Measurements from ENCODE around the gene MST1.

The MST1 gene

GRCh38 chr3:49668861-49669260 is 20.4 kb downstream of the MST1 start:
- peaks cover 11% of the 10 kb centered on the region for H3K27me3 Mint-ChIP-seq
- H3K9me3 Mint-ChIP-seq: no peaks in the 10 kb centered on the region
- H3K36me3 Mint-ChIP-seq: no peaks in the 10 kb centered on the region
- ATAC-seq (ENCODE audit: low read depth) (no peak), DNase-seq (ENCODE audit: low spot score in 2 of 2) (no peak)
- H3K4me3 Mint-ChIP-seq: no peak overlapping the region
- H3K27ac Mint-ChIP-seq: no peak overlapping the region
- peaks cover 10% of the 10 kb centered on the region for H3K4me1 Mint-ChIP-seq

DNA sequence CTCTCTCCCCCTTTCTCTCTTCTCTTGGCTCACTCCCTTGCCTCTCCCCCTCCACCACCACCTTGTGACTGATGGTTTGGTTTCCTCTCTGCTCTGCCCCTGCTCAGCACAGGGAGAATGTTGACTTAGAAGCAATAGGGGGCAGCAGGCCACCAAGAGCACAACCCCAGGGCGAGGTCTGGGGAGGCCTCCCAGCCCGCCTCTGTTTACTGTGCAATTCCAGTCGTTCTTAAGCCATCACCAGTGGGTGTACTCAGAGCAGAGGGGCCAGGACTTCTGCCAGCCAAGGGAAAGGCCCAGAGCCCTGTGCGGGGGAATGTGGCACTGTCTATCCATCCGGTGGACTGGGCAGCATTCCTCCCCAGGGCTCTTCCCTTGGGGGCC is 20.9 kb downstream of the MST1 start:
- no peak for DNase-seq (ENCODE audit: low spot score in 2 of 2)
- ATAC-seq (ENCODE audit: low read depth): no peak
- H3K27me3 Mint-ChIP-seq: peaks cover 11% of the 10 kb centered on the region
- no peaks in the 10 kb centered on the region for H3K36me3 Mint-ChIP-seq
- H3K4me3 Mint-ChIP-seq: no peak overlapping the region
- peaks cover 6% of the 10 kb centered on the region for H3K4me1 Mint-ChIP-seq
- no peak overlapping the region for H3K27ac Mint-ChIP-seq
- H3K9me3 Mint-ChIP-seq: no peaks in the 10 kb centered on the region

- no peak overlapping the region for H3K4me3 Mint-ChIP-seq
- H3K27me3 Mint-ChIP-seq: peaks cover 11% of the 10 kb centered on the region
- no peaks in the 10 kb centered on the region for H3K36me3 Mint-ChIP-seq
- ATAC-seq (ENCODE audit: low read depth) (no peak), DNase-seq (ENCODE audit: low spot score in 2 of 2) (no peak)
- H3K9me3 Mint-ChIP-seq: no peaks in the 10 kb centered on the region
- peaks cover 6% of the 10 kb centered on the region for H3K4me1 Mint-ChIP-seq
- no peak overlapping the region for H3K27ac Mint-ChIP-seq
These were observed 21.4 kb downstream of the MST1 start for GRCh38 chr3:49667701-49668413.

GRCh38 chr3:49666592-49666991 is 22.7 kb downstream of the MST1 start:
- ATAC-seq (ENCODE audit: low read depth): no peak

DNA sequence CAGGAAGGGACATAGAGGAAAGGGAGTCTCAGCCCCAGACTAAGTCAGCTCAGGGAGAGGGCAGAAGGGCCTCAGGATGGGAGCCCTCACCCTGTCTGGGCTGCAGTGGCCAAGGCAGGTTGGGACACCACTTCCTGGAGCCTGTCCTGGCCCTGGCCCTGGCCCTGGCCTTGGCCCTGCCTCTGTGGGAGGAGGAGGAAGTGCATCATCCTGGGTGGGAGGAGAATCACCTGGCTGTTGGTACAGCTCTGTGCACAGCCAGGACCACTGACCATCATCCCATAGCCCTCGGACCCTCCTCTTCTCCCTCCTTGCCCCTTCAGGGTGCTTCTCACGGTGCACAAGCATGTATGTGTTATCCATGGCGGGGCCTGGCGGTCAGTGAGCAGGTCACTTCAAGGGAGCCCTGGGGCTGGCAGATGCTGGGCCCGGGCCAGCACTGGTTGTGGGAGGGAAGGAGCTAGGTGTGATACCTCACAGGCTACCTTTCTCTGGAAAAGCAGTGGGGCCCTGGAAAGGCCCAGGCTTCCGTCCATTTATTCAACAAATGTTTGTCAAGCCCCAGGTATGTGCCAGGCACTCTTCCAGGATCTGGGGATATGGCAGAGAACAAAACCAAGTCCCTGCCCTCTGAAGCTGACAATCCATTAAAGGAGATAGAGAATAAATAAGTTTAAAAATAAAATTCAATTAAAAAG is 23.3 kb downstream of the MST1 start:
- no peak for ATAC-seq (ENCODE audit: low read depth)
- Mint-ChIP-seq H3K27me3 (peaks cover 14% of the 10 kb centered on the region), H3K9me3 (no peaks in the 10 kb centered on the region), H3K27ac (no peak overlapping the region), H3K4me1 (no peaks in the 10 kb centered on the region), H3K36me3 (no peaks in the 10 kb centered on the region), H3K4me3 (no peak overlapping the region)
- no peak for DNase-seq (ENCODE audit: low spot score in 2 of 2)

More at GRCh38 chr3:49666592-49666991, 22.7 kb downstream of the MST1 start:
- no peak for DNase-seq (ENCODE audit: low spot score in 2 of 2)
- no peak overlapping the region for H3K4me3 Mint-ChIP-seq
- no peaks in the 10 kb centered on the region for H3K9me3 Mint-ChIP-seq
- H3K27ac Mint-ChIP-seq: no peak overlapping the region
- no peaks in the 10 kb centered on the region for H3K36me3 Mint-ChIP-seq
- H3K27me3 Mint-ChIP-seq: peaks cover 11% of the 10 kb centered on the region
- H3K4me1 Mint-ChIP-seq: no peaks in the 10 kb centered on the region

GRCh38 chr3:49664300-49664699 is 25.0 kb downstream of the MST1 start:
- Mint-ChIP-seq H3K4me3 (no peak overlapping the region), H3K9me3 (no peaks in the 10 kb centered on the region), H3K4me1 (no peaks in the 10 kb centered on the region)

GRCh38 chr3:49663831-49664230 is 25.4 kb downstream of the MST1 start:
- Mint-ChIP-seq H3K36me3 (no peaks in the 10 kb centered on the region), H3K4me3 (no peak overlapping the region), H3K9me3 (no peaks in the 10 kb centered on the region), H3K4me1 (no peaks in the 10 kb centered on the region), H3K27ac (no peak overlapping the region), H3K27me3 (peaks cover 14% of the 10 kb centered on the region)
- DNase-seq (ENCODE audit: low spot score in 2 of 2) (no peak), ATAC-seq (ENCODE audit: low read depth) (no peak)

More at GRCh38 chr3:49664300-49664699, 25.0 kb downstream of the MST1 start:
- no peak for ATAC-seq (ENCODE audit: low read depth)
- H3K27ac Mint-ChIP-seq: no peak overlapping the region
- DNase-seq (ENCODE audit: low spot score in 2 of 2): no peak
- H3K36me3 Mint-ChIP-seq: no peaks in the 10 kb centered on the region
- H3K27me3 Mint-ChIP-seq: peaks cover 14% of the 10 kb centered on the region

DNA sequence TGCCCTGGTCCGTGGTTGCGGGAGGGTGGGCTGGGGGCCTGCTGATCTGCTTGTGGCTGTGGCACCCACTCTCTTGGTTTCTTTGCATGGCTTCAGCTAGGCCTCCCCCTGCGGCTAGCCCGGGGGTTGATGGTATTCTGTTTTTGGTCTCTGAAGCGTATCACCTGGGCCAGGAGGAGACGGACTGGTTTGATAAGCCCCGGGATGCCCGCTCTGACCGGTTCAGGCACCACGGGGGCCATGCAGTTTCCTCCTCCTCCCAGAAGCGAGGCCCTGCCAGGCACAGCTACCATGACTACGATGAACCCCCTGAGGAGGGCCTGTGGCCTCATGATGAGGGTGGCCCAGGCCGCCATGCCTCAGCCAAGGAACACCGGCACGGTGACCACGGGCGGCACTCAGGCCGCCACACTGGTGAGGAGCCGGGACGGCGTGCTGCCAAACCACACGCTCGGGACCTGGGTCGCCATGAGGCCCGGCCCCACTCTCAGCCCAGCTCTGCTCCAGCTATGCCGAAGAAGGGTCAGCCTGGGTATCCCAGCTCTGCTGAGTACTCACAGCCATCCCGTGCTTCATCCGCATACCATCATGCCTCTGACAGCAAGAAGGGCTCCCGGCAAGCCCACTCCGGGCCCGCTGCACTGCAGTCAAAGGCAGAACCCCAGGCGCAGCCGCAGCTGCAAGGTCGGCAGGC is 26.4 kb downstream of the MST1 start:
- H3K27ac Mint-ChIP-seq: no peak overlapping the region
- no peaks in the 10 kb centered on the region for H3K36me3 Mint-ChIP-seq
- no peak for ATAC-seq (ENCODE audit: low read depth)

DNA sequence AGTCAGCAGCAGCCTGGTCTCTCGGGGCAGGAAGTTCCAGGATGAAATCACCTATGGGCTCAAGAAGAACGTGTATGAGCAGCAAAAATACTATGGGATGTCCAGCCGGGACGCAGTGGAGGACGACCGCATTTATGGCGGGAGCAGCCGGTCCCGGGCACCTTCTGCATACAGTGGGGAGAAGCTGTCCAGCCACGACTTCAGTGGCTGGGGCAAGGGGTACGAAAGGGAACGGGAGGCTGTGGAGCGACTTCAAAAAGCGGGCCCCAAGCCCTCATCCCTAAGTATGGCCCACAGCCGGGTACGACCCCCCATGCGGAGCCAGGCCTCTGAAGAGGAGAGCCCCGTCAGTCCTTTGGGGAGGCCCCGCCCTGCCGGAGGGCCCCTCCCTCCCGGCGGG is 27.3 kb downstream of the MST1 start:
- H3K9me3 Mint-ChIP-seq: no peaks in the 10 kb centered on the region
- H3K27me3 Mint-ChIP-seq: peaks cover 14% of the 10 kb centered on the region
- DNase-seq (ENCODE audit: low spot score in 2 of 2): no peak
- no peaks in the 10 kb centered on the region for H3K4me1 Mint-ChIP-seq
- H3K27ac Mint-ChIP-seq: no peak overlapping the region
- H3K36me3 Mint-ChIP-seq: no peaks in the 10 kb centered on the region
- no peak for ATAC-seq (ENCODE audit: low read depth)
- no peak overlapping the region for H3K4me3 Mint-ChIP-seq

More for the DNA sequence above, 26.4 kb downstream of the MST1 start:
- no peaks in the 10 kb centered on the region for H3K9me3 Mint-ChIP-seq
- no peaks in the 10 kb centered on the region for H3K4me1 Mint-ChIP-seq
- no peak overlapping the region for H3K4me3 Mint-ChIP-seq
- DNase-seq (ENCODE audit: low spot score in 2 of 2): no peak
- peaks cover 14% of the 10 kb centered on the region for H3K27me3 Mint-ChIP-seq

DNA sequence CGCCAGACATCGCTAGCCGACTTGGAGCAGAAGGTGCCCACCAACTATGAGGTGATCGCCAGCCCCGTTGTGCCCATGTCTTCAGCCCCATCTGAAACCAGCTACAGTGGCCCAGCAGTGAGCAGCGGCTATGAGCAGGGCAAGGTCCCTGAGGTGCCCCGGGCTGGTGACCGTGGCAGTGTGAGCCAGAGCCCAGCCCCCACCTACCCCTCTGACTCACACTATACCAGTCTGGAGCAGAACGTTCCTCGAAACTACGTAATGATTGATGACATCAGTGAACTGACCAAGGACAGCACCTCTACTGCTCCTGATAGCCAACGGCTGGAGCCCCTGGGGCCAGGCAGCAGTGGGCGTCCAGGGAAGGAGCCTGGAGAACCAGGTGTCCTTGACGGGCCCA is 28.0 kb downstream of the MST1 start:
- DNase-seq (ENCODE audit: low spot score in 2 of 2) (no peak), ATAC-seq (ENCODE audit: low read depth) (no peak)
- Mint-ChIP-seq H3K36me3 (no peaks in the 10 kb centered on the region), H3K27ac (no peak overlapping the region), H3K27me3 (peaks cover 11% of the 10 kb centered on the region), H3K9me3 (no peaks in the 10 kb centered on the region), H3K4me3 (no peak overlapping the region), H3K4me1 (peaks cover 3% of the 10 kb centered on the region)

GRCh38 chr3:49659756-49660155 is 29.5 kb downstream of the MST1 start:
- ATAC-seq (ENCODE audit: low read depth) (no peak), DNase-seq (ENCODE audit: low spot score in 2 of 2) (no peak)
- peaks cover 9% of the 10 kb centered on the region for H3K27me3 Mint-ChIP-seq
- no peaks in the 10 kb centered on the region for H3K36me3 Mint-ChIP-seq
- no peak overlapping the region for H3K4me3 Mint-ChIP-seq
- H3K9me3 Mint-ChIP-seq: no peaks in the 10 kb centered on the region
- no peak overlapping the region for H3K27ac Mint-ChIP-seq
- peaks cover 5% of the 10 kb centered on the region for H3K4me1 Mint-ChIP-seq

DNA sequence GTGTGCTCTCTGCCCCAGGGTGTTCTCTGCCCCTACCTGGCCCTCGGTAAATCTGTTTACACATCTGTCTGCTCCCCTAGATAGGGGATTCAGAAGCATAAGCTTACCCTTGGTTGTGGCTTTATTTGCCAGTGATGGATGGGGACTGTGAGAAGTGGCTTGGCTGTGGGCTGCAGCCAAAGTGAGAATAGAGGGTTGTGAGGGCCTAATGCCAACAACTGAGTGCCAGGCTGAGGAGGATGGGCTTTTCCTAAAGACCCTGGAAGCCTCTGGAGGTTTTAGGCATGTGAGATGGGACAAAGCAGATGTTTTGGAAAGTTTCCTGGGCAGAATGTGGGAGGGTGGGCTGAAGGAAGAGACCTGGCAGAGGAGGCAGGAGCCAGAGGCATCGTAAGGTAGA is 30.6 kb downstream of the MST1 start:
- Mint-ChIP-seq H3K4me1 (peaks cover 9% of the 10 kb centered on the region), H3K9me3 (no peaks in the 10 kb centered on the region), H3K27ac (no peak overlapping the region), H3K36me3 (no peaks in the 10 kb centered on the region), H3K27me3 (peaks cover 5% of the 10 kb centered on the region), H3K4me3 (no peak overlapping the region)
- no peak for ATAC-seq (ENCODE audit: low read depth)
- DNase-seq (ENCODE audit: low spot score in 2 of 2): no peak

- no peak for DNase-seq (ENCODE audit: low spot score in 2 of 2)
- Mint-ChIP-seq H3K27me3 (peaks cover 6% of the 10 kb centered on the region), H3K4me1 (peaks cover 9% of the 10 kb centered on the region), H3K27ac (no peak overlapping the region), H3K9me3 (no peaks in the 10 kb centered on the region), H3K4me3 (no peak overlapping the region), H3K36me3 (no peaks in the 10 kb centered on the region)
- ATAC-seq (ENCODE audit: low read depth): no peak
These were observed 31.9 kb downstream of the MST1 start for GRCh38 chr3:49657208-49657915.

- no peaks in the 10 kb centered on the region for H3K9me3 Mint-ChIP-seq
- peaks cover 6% of the 10 kb centered on the region for H3K27me3 Mint-ChIP-seq
- DNase-seq (ENCODE audit: low spot score in 2 of 2) (no peak), ATAC-seq (ENCODE audit: low read depth) (no peak)
- no peaks in the 10 kb centered on the region for H3K36me3 Mint-ChIP-seq
- H3K27ac Mint-ChIP-seq: no peak overlapping the region
- H3K4me3 Mint-ChIP-seq: no peak overlapping the region
- peaks cover 9% of the 10 kb centered on the region for H3K4me1 Mint-ChIP-seq
These were observed 32.6 kb downstream of the MST1 start for GRCh38 chr3:49656541-49657112.

Measured in memory B cell (primary cell).